ENCODE measurements around the gene GLCE. TPM values are rescaled to one million over a fixed set of nuclear protein-coding genes. Genes with fewer than 3 reads are reported as not detected.
"Not testable (repeated sequence)": the region's sequence is repeated elsewhere in the genome, so short reads cannot be mapped to it uniquely, and the experiment has no call there.

The GLCE gene
- total and polyA plus RNA-seq, 10 donors, result 2.8 to 13.3 (median 8.9) TPM

DNA sequence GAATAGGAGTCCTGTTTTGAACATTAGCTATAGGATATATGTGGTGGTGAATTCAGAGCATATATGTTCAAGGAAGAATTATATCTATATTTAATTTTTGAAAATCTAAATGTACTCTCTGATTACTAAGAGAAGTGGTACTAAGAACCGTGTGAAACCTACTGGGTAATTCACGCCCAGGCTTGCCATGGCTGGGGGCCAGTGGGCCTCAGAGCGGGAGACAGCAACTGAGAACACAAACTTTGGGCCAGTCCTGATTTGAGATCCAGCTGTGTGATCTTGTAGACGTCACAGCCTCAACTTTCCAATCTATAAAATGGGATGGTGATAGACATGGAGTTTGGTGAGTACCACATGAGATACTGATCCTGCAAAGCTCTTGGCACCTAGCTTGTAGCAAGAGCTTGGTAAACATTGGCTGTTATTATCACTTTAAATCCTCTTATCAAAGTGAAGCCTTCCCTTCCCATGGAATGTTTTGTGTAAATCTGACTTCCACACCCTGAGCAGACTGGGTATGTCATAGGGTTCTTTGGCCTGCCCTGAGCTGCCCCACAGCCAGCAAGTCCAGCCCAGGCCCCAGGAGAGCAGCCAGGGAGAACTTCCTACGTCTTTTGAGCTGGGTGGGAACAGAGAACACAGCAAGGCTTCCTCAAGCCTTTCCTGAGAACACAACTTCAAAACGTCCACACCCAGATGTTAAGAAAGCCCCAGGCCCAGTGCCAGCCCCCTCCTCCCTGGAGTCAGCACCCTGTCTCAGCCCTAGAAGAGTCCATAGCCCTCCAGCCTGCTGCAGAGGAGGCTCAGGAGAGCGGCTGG, 130.1 kb downstream of the GLCE start:
- intact Hi-C loops (cut with DNase I; ENCODE audit: low total_unique reads), result no loop called here

DNA sequence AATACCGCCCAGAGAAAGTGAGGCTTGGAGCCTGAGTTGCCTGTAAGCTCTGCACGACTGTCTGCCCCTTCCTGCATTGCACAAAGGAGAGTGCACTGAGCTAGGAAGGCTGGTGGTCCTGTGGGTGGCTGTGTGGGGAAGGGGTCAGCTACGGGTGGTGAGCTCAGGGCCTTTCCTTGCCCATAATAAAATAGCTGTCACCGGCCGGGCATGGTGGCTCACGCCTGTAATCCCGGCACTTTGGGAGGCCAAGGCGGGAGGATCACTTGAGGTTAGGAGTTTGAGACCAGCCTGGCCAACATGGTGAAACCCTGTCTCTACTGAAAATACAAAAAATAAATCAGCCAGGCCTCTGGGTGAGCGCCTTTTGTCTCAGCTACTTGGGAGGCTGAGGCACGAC, 131.2 kb downstream of the GLCE start:
- DNase-seq; H3K9me3 ChIP-seq; H3K36me3 ChIP-seq; intact Hi-C loops (cut with DNase I; ENCODE audit: low total_unique reads); H3K4me3 ChIP-seq; H3K4me1 ChIP-seq; H3K27ac ChIP-seq: not testable (repeated sequence)
- WGBS, 5 donors, result 88 to 93% (median 90%) methylated on average over 8 to 10 of the region's 10 CpGs
- H3K27me3 ChIP-seq (replicated peaks in 1 of 7), result peaks cover 0 to 17% (median 0%) of the 10 kb centered on the region in 7 donors

More for the DNA sequence above, 130.1 kb downstream of the GLCE start:
- WGBS, 5 donors, result 69 to 88% (median 76%) methylated on average over 7 of the region's 7 CpGs
- DNase-seq, result no peak
- no peaks in the 10 kb centered on the region for H3K4me1 ChIP-seq
- no peaks in the 10 kb centered on the region for H3K36me3 ChIP-seq
- H3K9me3 ChIP-seq, result no peaks in the 10 kb centered on the region
- no peak overlapping the region for H3K27ac ChIP-seq
- peaks cover 0 to 10% (median 0%) of the 10 kb centered on the region in 7 donors for H3K27me3 ChIP-seq (replicated peaks in 1 of 7)
- H3K4me3 ChIP-seq, result no peak overlapping the region
- TF ChIP-seq POLR2A (IDR thresholded peaks at IDR 0.05), result no peak
- TF ChIP-seq, protein P1, sequence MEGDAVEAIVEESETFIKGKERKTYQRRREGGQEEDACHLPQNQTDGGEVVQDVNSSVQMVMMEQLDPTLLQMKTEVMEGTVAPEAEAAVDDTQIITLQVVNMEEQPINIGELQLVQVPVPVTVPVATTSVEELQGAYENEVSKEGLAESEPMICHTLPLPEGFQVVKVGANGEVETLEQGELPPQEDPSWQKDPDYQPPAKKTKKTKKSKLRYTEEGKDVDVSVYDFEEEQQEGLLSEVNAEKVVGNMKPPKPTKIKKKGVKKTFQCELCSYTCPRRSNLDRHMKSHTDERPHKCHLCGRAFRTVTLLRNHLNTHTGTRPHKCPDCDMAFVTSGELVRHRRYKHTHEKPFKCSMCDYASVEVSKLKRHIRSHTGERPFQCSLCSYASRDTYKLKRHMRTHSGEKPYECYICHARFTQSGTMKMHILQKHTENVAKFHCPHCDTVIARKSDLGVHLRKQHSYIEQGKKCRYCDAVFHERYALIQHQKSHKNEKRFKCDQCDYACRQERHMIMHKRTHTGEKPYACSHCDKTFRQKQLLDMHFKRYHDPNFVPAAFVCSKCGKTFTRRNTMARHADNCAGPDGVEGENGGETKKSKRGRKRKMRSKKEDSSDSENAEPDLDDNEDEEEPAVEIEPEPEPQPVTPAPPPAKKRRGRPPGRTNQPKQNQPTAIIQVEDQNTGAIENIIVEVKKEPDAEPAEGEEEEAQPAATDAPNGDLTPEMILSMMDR (IDR thresholded peaks at IDR 0.05 in 8 of 11, conservative IDR thresholded peaks at IDR 0.05 in 3 of 11), result no peak
- TF ChIP-seq POLR2AphosphoS5 (IDR thresholded peaks at IDR 0.05), result no peak

DNA sequence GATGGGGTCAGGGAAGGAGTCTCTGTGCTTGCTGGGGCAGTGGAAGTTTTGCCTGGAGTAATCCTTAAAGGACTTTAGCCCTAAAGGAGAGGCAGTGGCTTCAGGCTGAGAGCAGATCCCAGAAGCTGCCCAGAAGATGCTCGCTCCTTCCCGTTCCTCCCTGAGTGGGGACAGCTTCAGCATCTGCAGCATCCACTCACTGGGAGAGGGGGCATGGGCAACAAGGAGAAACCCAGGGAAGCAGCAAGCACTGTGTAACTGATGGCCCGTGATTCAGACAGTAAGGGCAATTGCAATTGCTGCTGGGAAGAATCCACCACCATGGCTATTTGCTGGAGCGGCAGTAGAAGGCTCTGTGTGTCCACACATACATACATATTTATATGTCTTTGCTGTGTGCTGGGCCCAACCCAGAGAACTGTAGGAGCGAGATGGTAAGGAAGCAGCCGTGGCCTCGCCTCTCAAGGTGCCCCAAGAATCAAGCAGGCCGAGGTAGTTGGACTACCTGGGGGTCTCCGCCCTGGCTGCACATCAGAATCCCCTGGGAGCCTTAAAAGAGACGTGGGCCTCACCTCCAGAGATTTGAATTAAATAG, 132.5 kb downstream of the GLCE start:
- WGBS, 5 donors, result 89 to 91% (median 90%) methylated on average over 10 of the region's 10 CpGs
- H3K9me3 ChIP-seq, result no peaks in the 10 kb centered on the region
- no peak overlapping the region for H3K4me3 ChIP-seq
- TF ChIP-seq, protein P1 (IDR thresholded peaks at IDR 0.05 in 8 of 11, conservative IDR thresholded peaks at IDR 0.05 in 3 of 11), result no peak
- TF ChIP-seq POLR2AphosphoS5 (IDR thresholded peaks at IDR 0.05) (no peak), POLR2A (IDR thresholded peaks at IDR 0.05) (no peak)
- H3K36me3 ChIP-seq, result no peaks in the 10 kb centered on the region
- no peak for DNase-seq
- H3K27me3 ChIP-seq (replicated peaks in 1 of 7), result peaks cover 0 to 30% (median 6%) of the 10 kb centered on the region in 7 donors
- no peak overlapping the region for H3K27ac ChIP-seq
- intact Hi-C loops (cut with DNase I; ENCODE audit: low total_unique reads), result no loop called here
- H3K4me1 ChIP-seq, result no peaks in the 10 kb centered on the region

DNA sequence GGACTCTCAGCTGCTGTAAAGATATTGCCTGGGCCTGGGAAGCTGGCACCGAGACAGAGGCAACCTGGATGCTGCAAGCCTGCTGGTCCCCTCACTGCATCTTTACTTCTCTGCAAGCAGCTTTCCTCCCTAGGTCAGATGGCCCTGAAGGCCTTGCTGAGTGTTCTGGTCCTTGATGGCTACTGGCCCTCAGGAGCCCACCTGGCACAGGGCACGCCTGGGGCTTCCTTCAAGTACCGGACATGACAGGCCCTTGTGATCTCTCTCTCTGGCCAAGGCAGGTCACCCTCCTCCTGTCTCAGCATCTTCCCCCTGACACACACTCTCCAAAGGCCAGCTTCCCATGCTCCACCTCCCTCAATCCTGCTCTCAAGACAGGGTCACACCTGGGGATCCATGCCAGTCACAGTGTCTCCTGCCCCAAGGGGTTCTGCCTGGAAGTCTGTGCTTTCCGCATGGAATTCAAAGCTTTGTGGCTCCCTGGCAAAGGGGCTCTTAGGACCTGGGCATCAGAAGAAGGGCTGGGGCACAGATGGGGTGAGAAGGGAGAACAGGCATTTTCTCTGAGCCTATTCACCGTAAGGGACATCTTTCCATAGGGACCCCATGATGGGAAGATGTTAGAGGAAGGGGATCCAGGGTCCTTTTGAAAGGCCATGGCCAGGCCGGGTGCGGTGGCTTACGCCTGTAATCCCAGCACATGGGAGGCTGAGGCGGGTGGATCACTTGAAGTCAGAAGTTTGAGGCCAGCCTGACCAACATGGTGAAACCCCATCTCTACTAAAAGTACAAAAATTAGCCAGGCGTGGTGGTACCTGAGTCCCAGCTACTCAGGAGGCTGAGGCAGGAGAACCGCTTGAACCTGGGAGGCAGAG, 133.5 kb downstream of the GLCE start:
- Histone ChIP-seq H3K4me3 (no peak overlapping the region), H3K36me3 (no peaks in the 10 kb centered on the region), H3K27me3 (replicated peaks in 1 of 7) (peaks cover 0 to 35% (median 17%) of the 10 kb centered on the region in 7 donors), H3K27ac (no peak overlapping the region), H3K9me3 (no peaks in the 10 kb centered on the region), H3K4me1 (peaks cover 0 to 6% (median 4%) of the 10 kb centered on the region in 6 donors)
- TF ChIP-seq, protein P1 (IDR thresholded peaks at IDR 0.05 in 8 of 11, conservative IDR thresholded peaks at IDR 0.05 in 3 of 11), result no peak
- TF ChIP-seq POLR2A (IDR thresholded peaks at IDR 0.05) (no peak), POLR2AphosphoS5 (IDR thresholded peaks at IDR 0.05) (no peak)
- DNase-seq, result no peak
- WGBS, 5 donors, result 88 to 96% (median 94%) methylated on average over 10 to 11 of the region's 11 CpGs
- intact Hi-C loops (cut with DNase I; ENCODE audit: low total_unique reads), result no loop called here
